GM23338 (cell line): ENCODE measurements around the gene SORBS1.

Experiments
- EZH2 ChIP-seq: fragments of 200-600 bp; sonication (generic); IDR thresholded peaks from one replicate; pipeline ENCODE4 v1.8.0; 2017; ENCODE audit warnings: antibody characterized with exemption, mild to moderate bottlenecking, low read depth; ENCODE audit not compliant: unreplicated experiment
- POLR2AphosphoS5 ChIP-seq: IDR thresholded peaks from 2 replicates; pipeline ENCODE4 v1.6.1; 2016; ENCODE audit warnings: antibody characterized with exemption, low read depth
- TF ChIP-seq, protein P1 (sequence below), 2 experiments: fragments of 200-600 bp in 1 of 2; sonication (generic) in 1 of 2; conservative IDR thresholded peaks; 2 replicates each; pipeline versions ENCODE4 v1.5.1 to v1.6.1; 2016 to 2017; ENCODE audit warnings: antibody characterized with exemption in 2 of 2, low read depth in 2 of 2, mild to moderate bottlenecking in 2 of 2, moderate library complexity in 1 of 2
- TF ChIP-seq, protein P2 (sequence below): IDR thresholded peaks from one replicate; pipeline ENCODE4 v1.6.1; 2018; ENCODE audit warnings: antibody characterized with exemption; ENCODE audit not compliant: unreplicated experiment

DNA sequence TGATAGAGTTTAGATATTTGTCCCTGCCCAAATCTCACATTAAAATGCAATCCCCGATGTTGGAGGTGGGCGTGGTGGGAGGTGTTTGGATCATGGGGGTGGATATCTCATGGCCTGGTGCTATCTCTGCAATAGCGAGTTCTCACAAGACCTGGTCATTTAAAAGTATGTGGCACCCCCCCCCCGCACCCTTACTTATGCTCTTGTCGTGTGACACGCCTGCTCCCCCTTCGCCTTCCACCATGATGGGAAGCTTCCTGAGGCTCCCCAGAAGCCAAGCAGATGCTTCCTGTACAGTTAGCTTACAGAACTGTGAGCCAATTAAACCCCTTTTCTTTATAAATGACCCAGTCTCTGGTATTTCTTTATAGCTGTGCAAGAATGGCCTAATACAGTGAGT is 118.8 kb downstream of the SORBS1 start:
- TF ChIP-seq, protein P1, sequence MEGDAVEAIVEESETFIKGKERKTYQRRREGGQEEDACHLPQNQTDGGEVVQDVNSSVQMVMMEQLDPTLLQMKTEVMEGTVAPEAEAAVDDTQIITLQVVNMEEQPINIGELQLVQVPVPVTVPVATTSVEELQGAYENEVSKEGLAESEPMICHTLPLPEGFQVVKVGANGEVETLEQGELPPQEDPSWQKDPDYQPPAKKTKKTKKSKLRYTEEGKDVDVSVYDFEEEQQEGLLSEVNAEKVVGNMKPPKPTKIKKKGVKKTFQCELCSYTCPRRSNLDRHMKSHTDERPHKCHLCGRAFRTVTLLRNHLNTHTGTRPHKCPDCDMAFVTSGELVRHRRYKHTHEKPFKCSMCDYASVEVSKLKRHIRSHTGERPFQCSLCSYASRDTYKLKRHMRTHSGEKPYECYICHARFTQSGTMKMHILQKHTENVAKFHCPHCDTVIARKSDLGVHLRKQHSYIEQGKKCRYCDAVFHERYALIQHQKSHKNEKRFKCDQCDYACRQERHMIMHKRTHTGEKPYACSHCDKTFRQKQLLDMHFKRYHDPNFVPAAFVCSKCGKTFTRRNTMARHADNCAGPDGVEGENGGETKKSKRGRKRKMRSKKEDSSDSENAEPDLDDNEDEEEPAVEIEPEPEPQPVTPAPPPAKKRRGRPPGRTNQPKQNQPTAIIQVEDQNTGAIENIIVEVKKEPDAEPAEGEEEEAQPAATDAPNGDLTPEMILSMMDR (conservative IDR thresholded peaks at IDR 0.05; ENCODE audit: low read depth in 2 of 2): no peak
- no peak for TF ChIP-seq EZH2
- TF ChIP-seq POLR2AphosphoS5: no peak
- TF ChIP-seq, protein P2, sequence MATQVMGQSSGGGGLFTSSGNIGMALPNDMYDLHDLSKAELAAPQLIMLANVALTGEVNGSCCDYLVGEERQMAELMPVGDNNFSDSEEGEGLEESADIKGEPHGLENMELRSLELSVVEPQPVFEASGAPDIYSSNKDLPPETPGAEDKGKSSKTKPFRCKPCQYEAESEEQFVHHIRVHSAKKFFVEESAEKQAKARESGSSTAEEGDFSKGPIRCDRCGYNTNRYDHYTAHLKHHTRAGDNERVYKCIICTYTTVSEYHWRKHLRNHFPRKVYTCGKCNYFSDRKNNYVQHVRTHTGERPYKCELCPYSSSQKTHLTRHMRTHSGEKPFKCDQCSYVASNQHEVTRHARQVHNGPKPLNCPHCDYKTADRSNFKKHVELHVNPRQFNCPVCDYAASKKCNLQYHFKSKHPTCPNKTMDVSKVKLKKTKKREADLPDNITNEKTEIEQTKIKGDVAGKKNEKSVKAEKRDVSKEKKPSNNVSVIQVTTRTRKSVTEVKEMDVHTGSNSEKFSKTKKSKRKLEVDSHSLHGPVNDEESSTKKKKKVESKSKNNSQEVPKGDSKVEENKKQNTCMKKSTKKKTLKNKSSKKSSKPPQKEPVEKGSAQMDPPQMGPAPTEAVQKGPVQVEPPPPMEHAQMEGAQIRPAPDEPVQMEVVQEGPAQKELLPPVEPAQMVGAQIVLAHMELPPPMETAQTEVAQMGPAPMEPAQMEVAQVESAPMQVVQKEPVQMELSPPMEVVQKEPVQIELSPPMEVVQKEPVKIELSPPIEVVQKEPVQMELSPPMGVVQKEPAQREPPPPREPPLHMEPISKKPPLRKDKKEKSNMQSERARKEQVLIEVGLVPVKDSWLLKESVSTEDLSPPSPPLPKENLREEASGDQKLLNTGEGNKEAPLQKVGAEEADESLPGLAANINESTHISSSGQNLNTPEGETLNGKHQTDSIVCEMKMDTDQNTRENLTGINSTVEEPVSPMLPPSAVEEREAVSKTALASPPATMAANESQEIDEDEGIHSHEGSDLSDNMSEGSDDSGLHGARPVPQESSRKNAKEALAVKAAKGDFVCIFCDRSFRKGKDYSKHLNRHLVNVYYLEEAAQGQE: no peak
